T-helper 2 cell (primary cell): ENCODE measurements around the gene SLC25A14.
A peak's percentile ranks its signal among the peaks of the same experiment; 100 is the strongest.
"Not testable (repeated sequence)": the region's sequence is repeated elsewhere in the genome, so short reads cannot be mapped to it uniquely, and the experiment has no call there.

Experiments used
- DNase-seq, 5 experiments: peaks; one replicate each; pipeline versions ENCODE4 v3.0.0 to v3.0.0-alpha.2; 2012 to 2022
- total RNA-seq, 2 donors: gene quantifications; one replicate each; lab custom pipeline; 2026; lab: John Stamatoyannopoulos, UW

Gene SLC25A14, protein sequence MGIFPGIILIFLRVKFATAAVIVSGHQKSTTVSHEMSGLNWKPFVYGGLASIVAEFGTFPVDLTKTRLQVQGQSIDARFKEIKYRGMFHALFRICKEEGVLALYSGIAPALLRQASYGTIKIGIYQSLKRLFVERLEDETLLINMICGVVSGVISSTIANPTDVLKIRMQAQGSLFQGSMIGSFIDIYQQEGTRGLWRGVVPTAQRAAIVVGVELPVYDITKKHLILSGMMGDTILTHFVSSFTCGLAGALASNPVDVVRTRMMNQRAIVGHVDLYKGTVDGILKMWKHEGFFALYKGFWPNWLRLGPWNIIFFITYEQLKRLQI
- total RNA-seq = 7.8 to 9.0 reads per million in 2 donors

DNA sequence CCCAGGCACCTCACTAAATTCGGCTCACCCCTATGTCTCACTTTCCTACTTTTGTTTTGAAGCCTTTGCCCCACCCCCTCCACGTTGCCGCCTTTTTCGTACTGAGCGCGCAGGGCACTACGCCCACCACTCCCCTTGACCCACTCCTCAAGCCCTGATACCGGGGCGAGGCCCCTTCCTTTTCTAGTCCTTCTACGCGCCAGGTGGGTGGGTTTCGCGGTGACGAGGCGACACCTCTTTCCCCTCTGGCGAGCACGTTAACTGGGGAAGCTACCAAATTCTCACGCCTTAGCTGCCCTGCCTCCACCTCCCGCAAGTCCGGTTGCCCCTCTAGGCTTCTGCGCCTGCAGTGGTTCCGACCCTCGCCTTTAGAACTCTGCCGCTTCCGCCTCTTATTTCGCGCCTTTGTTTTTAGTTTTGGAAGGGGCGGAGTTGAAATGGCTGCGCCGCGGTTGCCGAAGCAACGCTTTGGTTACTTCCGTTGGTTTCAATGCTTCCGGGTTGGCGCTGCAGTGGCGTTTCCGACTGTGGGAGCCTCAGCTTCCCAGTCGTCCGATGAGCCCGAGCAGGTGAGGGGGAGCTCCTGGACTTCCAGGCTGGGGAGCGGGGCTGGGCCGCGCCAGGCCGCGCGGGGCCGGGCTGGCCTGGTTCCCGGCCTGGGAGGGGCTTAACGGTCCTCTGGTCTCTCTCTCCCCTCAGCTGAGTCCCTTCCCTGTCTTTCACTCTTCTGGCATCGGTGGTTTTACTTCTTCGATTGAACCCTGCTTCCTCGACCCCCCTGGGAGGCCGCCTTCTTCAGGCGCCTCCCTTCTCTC lies at the start of gene SLC25A14:
SLC25A14 (plus strand) TSS at position 512 of the 815 bp plus-strand sequence. CDS start 360 bp downstream, outside the sequence.
- DNase-seq = peak; percentile 25 to 83 (median 64)

DNA sequence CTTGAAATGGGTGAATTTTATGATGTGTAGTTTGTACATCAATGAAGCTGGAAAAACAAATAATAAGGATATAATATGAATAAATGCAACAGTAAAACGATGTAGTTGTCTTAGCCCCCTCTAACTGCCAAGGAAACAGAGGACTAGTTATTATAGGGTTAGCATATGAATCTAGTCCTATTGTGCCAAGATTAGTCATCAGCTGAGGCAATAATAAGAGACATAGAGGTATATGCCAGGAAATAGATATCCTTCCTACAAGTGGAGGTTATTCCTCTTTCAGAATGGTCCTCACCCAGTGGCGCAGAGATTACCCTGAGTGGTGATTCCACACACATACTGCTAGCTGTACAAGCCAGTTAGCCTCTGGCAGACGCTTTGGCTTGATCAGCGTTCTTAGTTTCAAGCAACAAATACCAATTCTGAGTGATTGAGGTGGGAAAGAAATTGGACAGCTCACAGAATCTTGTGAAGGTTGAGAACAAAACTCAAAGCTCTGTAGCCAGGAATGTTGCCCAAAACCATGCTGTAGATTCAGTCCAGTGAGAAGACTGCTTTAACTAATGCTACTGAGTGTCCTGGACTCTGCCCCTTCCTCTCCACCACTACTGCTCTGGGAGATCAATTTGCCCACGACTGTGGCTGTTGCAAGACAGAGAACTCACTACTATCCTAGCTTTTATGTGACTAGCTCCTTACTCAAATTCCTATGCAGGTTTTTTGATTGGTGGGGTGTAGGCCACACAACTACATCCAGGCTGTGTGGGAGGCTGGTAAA lies 44.0 kb upstream of the SLC25A14 start:
- DNase-seq = no peak

DNA sequence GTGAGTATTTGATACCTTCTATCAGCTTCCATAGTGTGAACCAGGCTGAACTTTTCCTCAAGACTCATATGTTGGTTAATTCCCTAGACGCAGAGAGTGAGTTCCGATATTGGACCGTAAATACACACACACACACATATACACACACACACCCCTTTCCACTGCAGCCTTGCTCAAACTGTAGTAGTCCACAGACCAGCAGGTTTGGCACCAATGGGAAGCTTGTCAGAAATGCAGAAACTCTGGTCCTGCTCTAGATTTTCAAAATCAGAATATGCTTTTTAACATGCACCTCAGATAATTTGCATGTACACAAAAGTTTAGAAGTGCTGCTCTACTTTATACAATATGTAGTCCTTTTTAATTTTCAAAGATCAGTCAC lies 43.4 kb upstream of the SLC25A14 start:
- DNase-seq = no peak

DNA sequence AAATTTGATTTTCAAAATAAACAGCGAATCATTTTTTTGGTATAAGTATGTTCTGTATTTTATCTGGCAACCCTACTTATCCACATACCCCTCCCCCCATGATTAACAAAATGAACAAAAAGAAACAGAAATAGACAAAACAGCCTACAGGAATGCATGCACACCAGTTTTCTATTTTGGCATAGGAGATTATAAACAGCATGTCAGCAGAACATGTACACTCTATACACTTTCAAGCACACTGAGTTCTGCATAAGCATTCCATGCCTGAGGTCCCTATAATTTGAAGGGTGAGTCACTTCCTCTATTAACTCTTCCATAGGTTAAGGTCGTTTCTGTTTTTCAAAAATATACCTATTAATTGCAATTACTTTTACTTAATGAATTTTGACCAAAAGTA lies 43.0 kb upstream of the SLC25A14 start:
- DNase-seq = no peak

DNA sequence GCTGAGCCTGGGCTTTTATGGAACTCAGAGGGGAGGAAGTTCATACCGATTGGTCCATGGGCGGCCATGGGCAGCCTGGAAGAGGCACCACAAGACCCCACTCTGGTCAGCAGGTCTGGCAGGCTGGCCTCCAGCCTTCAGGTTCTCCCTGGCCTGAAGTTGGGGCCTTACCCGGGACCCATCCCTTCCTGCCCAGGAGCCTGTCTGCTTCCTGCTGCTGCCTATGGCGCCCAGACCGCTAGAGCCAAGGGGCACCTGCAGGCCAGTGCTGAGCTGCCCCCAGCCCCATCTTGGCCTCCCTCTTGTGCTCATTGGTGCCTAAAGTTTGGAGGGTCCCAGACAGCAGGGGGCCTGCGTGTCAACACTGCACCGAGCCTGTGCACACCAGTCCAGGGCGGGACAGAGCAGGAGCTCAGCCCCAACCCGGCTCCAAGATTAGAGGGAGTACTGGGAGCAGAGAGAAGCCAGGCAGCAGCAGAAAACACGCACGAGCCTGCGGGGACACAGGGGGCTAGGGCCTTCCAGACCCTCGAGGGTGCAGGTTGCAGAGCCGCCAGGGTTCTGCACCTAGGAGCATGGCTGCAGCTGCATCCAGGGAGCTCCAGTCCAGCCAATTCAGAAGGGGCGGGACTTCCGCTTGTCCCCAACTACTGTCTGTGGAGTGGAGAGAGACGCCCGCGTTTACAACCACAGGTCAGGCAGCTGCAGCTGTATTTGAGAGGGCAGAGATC lies 40.3 kb upstream of the SLC25A14 start:
- no peak for DNase-seq

DNA sequence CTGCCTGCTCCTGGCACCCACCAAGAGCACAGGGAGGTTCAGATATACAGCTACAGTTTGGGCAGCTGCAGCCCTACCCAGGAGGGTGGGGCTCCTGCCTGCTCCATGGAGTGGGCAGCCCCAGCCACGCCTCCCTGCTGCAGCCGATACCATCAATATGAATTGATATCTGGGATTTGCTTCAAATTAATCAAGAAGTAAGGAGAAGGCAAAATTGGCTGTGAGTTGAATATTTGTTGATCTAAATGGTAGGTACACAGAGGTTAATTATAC lies 39.8 kb upstream of the SLC25A14 start:
- DNase-seq = no peak

DNA sequence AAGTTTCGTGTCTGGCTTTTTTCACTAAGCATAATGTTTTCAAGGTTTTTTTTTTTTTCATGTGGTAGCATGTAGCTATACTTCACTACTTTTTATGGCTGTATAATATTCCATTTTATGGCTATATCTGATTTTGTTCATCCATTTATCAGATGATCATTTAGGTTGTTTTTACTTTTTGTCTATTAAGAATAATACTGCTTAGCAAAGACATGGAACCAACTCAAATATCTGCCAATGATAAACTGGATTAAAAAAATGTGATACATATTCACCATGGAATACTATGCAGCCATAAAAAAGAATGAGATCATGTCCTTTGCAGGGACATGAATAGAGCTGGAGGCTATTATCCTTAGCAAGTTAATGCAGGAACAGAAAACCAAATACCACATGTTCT lies 38.3 kb upstream of the SLC25A14 start:
- no peak for DNase-seq

DNA sequence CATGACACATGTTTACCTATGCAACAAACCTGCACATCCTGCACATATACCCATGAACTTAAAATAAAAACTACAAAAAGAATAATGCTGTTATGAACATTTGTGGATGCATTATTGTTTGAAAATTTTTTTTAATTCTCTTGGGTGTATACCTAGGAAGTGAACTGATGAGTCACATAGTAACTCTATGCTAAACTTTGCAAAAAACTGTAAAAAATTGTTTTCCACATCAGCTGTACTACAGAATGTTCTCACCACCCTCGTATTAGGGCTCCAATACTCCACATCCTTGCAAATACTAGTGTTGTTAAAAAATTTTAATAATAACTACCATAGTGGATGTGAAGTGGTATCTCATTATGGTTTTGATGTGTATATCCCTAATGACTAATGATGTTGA lies 37.7 kb upstream of the SLC25A14 start:
- no peak for DNase-seq

DNA sequence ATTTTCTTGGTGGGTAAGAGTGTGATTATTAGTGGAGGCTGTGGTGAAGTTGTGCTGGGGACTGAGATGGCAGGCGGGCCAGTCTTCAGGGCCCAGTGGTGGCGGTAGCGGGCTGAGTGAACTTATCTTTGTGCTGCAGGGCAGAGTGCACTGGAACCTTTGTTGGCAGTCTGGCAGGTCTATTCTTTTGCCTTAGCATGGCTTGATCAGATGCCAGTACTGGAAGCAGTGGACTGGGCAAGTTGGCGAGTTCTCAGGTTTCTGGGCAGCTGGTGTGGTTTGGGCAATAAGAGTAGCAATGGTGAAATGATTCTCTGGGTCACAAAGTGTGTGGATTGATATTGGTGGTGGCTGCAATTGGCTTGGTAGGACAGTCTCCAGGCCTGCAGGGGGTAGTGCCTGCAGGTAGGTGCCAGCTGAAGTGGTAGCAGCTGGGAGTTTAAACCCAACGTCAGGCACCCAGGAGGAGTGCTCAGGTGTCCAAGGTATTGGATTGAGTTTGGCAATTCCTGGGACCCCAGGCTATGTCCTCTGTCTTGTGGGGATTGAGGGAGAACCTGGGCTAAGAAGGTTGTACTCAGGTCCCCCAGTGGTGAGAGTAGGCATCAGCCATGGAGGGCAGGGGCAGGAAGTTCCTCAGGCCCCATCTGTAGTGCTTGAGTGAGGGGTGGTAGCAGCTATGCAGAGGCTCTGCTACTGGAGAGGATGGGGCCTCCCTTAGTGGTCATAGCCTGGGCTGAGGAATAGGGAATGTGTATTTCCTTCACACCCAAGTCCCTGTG lies 34.9 kb upstream of the SLC25A14 start:
- DNase-seq = no peak

DNA sequence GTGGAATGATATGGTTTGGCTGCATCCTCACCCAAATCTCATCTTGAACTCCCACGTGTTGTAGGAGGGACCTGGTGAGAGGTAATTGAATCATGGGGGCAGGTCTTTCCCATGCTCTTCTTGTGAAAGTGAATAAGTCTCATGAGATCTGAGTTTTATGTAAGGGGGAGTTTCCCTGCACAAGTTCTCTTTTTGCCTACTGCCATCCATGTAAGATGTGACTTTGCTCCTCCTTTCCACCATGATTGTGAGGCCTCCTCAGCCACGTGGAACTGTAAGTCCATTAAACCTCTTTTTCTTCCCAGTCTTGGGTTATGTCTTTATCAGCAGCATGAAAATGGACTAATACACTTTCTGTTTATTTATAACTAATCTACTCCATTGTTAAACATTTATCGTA lies 19.8 kb upstream of the SLC25A14 start:
- DNase-seq = not testable (repeated sequence)

DNA sequence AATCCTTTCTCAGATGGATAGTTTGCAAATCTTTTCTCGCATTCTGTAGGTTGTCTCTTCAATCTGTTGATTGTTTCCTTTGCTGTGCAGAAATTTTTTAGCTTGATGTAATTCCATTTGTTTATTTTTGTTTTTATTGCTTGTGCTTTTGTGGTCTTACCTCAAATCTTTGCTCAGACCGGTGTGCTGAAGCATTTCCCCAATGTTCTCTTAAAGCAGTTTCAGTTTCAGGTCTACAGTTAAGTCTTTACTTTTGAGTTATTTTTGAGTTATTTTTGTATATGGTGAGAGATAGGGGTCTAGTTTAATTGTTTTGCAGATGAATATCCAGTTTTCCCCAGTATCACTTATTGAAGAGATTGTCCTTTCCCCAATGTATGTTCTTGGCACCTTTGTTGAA lies 18.2 kb upstream of the SLC25A14 start:
- peak in 1 of 5 experiments; percentile 50 for DNase-seq

DNA sequence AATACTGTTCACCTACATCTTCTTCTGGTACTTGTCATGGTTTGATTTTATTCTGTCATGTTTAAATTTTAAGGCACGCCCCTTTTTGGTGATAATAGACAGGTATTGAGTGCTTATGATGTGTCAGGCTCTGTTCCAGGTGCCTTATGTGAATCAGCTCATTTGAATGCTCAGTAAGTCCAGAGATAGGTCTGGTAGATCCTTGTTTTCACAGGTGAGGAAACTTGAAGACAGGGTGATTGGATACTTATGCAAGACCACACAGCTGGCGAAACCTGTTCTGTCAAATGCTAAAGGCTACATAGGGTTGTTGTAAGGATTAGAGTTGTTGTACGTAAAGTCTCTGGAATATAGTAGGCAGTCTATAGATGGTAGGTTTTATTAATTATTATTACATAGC lies 9.6 kb upstream of the SLC25A14 start:
- DNase-seq = no peak

DNA sequence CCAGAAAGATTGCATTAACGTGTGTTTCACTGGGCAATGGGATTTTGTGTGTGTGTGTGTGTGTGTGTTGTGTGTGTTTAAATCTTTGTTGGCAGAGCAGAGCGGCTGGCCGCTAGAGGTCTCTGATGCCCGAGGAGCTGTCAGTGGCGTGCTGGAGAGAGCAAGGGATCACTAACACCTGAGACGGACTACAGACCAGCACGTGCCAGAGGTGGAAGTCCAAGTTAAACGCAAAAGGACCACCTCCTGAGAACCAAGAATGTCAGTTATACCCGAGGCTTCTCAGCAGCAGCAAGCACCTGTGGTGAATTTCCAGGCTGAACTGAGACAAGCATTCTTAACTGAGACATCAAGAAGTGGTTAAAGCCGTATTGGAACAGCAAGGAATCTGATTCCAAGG lies 9.0 kb upstream of the SLC25A14 start:
- peak in 3 of 5 experiments; percentile 0 to 58 (median 11) for DNase-seq

DNA sequence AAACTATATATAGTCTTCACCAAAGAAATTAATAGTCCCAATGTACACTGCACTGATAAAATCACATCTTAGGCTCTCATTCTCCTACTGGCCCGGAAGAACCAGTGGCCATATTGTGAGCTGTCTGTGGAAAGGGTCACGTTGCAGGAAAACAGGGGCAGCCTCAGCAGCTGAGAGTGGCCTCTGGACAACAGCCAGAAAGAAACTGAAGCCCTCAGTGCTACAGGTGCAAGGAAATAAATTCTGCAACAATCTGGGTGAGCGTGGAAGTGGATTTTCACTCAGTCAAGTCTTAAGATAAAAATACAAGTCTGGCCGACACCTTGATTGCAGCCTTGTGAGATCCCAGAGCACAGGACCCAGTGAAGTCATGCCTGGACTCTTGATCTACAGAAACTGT lies 3.2 kb upstream of the SLC25A14 start:
- DNase-seq = no peak

DNA sequence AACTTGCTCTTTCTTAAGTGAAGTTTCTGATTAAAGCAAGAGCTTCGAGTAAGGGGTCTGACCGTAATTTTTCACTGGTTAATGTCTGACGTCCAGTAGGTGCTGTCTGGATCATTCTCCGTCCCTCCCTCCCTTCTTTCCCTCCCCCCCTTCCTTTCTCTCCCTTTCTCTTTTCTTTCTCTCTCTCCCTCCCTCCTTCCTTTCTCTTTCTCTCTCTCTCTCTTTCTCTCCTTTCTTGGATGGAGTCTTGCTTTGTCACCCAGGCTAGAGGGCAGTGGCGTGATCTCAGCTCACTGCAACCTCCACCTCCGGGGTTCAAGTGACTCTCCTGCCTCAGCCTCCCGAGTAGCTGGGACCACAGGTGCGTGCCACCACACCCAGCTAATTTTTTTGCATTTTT lies 850 bp upstream of the SLC25A14 start:
- DNase-seq = not testable (repeated sequence)

DNA sequence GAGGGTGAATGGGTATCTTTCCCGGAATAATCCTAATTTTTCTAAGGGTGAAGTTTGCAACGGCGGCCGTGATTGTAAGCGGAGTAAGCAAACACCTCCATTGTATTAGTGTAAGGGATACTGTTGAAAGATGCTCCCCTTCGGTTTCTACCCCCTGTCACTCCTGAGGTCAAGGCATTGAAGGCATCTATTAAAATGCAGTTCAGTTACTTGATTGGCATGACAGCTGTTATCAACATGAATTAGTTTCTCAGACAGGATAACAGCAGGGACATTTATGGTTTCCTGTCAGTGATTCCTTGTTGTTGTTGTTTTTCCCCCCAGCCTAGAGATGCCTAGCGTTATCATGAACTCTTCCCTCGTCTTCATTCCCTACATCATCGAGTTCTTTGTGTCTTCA lies 552 bp downstream of the SLC25A14 start:
- no peak for DNase-seq

DNA sequence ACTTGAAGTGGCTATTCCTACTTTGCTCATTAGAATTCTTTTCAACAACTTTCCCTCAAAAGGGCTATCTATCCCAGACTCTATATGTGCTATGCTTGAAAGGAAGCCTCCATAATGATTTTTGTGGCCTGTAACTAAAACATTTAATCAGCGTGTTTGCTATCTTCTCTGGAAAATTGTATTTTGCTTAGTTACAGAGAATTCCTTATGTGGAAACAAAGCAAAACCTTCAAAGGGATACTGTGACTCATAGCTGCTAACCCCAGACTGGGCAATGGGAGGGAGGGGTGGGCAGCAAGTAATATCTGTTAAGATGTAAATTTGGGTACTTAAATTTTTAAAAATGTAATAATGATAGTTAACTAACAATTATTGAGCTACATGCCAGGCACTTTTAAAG lies 3.7 kb downstream of the SLC25A14 start:
- DNase-seq = no peak

DNA sequence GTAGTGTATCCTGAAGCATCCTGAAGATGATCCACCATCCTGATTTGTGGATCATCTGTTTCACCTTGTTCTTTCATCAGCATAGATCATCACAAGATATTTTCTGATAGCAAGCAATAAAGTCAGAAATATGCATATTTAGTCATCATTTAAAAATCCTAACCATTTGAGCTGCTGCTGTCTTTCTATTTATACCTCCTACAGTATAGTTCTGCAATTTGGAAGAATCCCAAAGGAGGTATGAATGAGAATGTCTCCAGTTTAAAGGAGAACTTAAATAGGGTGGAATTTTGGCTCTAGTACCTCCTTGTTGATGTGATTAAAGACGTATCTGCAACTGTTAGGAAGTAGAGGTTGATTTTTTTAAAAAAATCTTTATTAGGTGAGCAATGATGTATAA lies 7.6 kb downstream of the SLC25A14 start:
- DNase-seq = no peak

DNA sequence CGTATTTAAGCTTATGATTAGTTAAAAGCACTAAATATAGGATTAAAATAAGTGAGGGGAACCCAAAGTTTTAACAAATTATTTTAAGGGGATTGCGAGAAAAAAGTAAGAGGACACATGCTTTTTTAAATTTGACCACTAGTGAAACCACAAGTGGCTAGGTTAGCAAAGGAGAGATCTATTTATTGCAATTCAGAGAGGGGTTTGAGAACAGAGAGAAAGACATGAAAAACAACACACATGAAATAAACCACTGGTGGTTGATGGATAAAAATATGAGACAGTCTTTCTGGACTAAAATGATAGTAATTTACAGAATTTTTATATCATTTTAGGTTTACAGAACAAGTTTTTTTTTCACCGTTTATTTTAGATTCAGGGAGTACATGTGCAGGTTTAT lies 11.8 kb downstream of the SLC25A14 start:
- no peak for DNase-seq

DNA sequence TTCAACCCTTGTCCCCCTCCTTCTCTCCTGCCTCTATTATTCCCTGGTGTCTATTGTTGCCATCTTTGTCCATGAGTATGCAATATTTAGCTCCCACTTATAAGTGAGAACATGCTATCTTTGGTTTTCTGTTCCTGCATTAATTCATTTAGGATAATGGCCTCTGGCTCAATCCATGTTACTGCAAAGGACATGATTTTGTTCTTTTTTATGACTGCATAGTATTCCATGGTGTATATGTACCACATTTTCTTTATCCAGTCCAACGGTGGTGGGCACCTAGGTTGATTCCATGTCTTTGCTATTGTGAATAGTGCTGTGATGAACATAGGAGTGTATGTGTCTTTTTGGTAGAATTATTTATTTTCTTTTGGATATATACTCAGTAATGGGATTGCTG lies 12.3 kb downstream of the SLC25A14 start:
- DNase-seq = not testable (repeated sequence)

DNA sequence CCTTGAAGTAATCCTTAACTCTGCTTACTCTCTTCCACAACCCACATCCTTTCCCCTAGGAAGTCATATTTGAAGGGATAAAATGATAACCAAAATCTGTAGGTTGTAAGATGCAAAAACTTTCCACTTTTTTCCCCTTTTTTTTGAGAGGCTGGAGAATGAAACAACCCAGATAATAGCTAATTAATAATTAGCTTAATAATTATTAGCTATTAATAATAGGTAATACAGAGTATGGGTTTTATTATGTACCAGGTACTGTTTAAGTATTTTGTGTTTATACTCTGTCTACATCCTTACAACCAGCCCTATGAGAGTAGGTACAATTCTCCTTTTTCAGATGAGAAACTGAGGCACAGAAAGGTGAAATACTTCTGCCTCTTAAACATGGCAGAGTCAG lies 36.4 kb downstream of the SLC25A14 start:
- no peak for DNase-seq
